IMR-90 (cell line): ENCODE results near the gene GPR158. TPM values are rescaled to one million over a fixed set of nuclear protein-coding genes. Genes with fewer than 3 reads are reported as not detected.
"Not testable (repeated sequence)": the region's sequence is repeated elsewhere in the genome, so short reads cannot be mapped to it uniquely, and the experiment has no call there.

Experiments used
- ATAC-seq: fragments of 200-7000 bp; cut with Tn5 transposase; 2 replicates; pipeline ENCODE4 v1.9.1; 2020; ENCODE audit warnings: low read depth, mild to moderate bottlenecking, moderate library complexity
- BruUV-seq: library from RNA; stranded (reverse); fragments of 400-500 nt; replicated peaks from 2 replicates; lab custom pipeline; 2021; lab: Mats Ljungman, UMichigan
- CTCF ChIA-PET: fragments of 300-600 bp; formaldehyde crosslinking; extraction: SDS; loops from one replicate; lab custom pipeline; 2021; ENCODE audit warnings: antibody characterized with exemption; lab: Yijun Ruan, JAX
- POLR2A ChIA-PET: fragments of 300-600 bp; sonication (Branson Sonifier 250); formaldehyde crosslinking; loops from one replicate; lab custom pipeline; 2022; ENCODE audit warnings: antibody characterized with exemption; ENCODE audit not compliant: unreplicated experiment; lab: Charles Lee
- DNase-seq: peaks from one replicate; pipeline ENCODE4 v3.0.0; 2013
- H2AFZ ChIP-seq: replicated peaks from 2 replicates; pipeline ENCODE3; 2013; ENCODE audit warnings: low read length, mild to moderate bottlenecking; ENCODE audit not compliant: poor library complexity
- H2AK5ac ChIP-seq: 2 replicates; pipeline ENCODE4 v1.6.1; 2013; ENCODE audit warnings: low read depth, low read length, inconsistent platforms
- H2AK9ac ChIP-seq: replicated peaks from 2 replicates; pipeline ENCODE3; 2013; ENCODE audit warnings: mild to moderate bottlenecking, low read depth, low read length, moderate library complexity; ENCODE audit not compliant: poor library complexity
- H2BK120ac ChIP-seq: 2 replicates; pipeline ENCODE4 v1.6.1; 2013; ENCODE audit warnings: low read depth, low read length, inconsistent platforms
- H2BK15ac ChIP-seq: 3 replicates; pipeline ENCODE4 v1.6.1; 2013; ENCODE audit warnings: low read depth, low read length, inconsistent platforms
- H2BK20ac ChIP-seq: 2 replicates; pipeline ENCODE4 v1.6.1; 2013; ENCODE audit warnings: low read depth, mild to moderate bottlenecking, inconsistent platforms, low read length, moderate library complexity
- H2BK5ac ChIP-seq: 2 replicates; pipeline ENCODE4 v1.6.1; 2013; ENCODE audit warnings: mild to moderate bottlenecking, low read depth, low read length, inconsistent platforms; ENCODE audit not compliant: poor library complexity, severe bottlenecking
- H3K14ac ChIP-seq: replicated peaks from 2 replicates; pipeline ENCODE4 v1.6.1; 2013; ENCODE audit warnings: low read depth, low read length, inconsistent platforms
- H3K18ac ChIP-seq: 2 replicates; pipeline ENCODE4 v1.6.1; 2013; ENCODE audit warnings: low read depth, low read length, control low read depth
- H3K23ac ChIP-seq: 2 replicates; pipeline ENCODE4 v1.6.1; 2013; ENCODE audit warnings: low read depth, low read length, inconsistent platforms
- H3K27ac ChIP-seq: 2 replicates; pipeline ENCODE4 v1.5.1; 2013; ENCODE audit warnings: mild to moderate bottlenecking, control low read depth, low read length; ENCODE audit not compliant: insufficient read depth
- H3K27me3 ChIP-seq: 2 replicates; pipeline ENCODE4 v1.6.1; 2013; ENCODE audit warnings: low read length; ENCODE audit not compliant: control insufficient read depth, insufficient read depth
- H3K36me3 ChIP-seq: 2 replicates; pipeline ENCODE4 v1.6.1; 2013; ENCODE audit warnings: low read length, mixed read lengths; ENCODE audit not compliant: control insufficient read depth, insufficient read depth
- H3K4ac ChIP-seq: 2 replicates; pipeline ENCODE4 v1.6.1; 2013; ENCODE audit warnings: low read depth, low read length, inconsistent platforms
- H3K4me1 ChIP-seq: 2 replicates; pipeline ENCODE4 v1.6.1; 2013; ENCODE audit warnings: low read length, mixed read lengths; ENCODE audit not compliant: control insufficient read depth, insufficient read depth
- H3K4me2 ChIP-seq: 2 replicates; pipeline ENCODE4 v1.6.1; 2013; ENCODE audit warnings: low read depth, mild to moderate bottlenecking, control low read depth, low read length, moderate library complexity
- H3K4me3 ChIP-seq: 2 replicates; pipeline ENCODE4 v1.5.1; 2013; ENCODE audit warnings: low read depth, mild to moderate bottlenecking, control low read depth, low read length, moderate library complexity; ENCODE audit not compliant: insufficient read depth
- H3K56ac ChIP-seq: 2 replicates; pipeline ENCODE4 v1.6.1; 2013; ENCODE audit warnings: low read length, inconsistent platforms; ENCODE audit not compliant: insufficient read depth; ENCODE audit errors: extremely low read depth
- H3K79me1 ChIP-seq, 2 experiments: 2 replicates each; pipeline ENCODE4 v1.6.1; 2013; ENCODE audit warnings: low read length in 2 of 2, inconsistent platforms in 1 of 2, low read depth in 1 of 2
- H3K9ac ChIP-seq: 2 replicates; pipeline ENCODE4 v1.6.1; 2013; ENCODE audit warnings: low read depth, low read length, control low read depth
- H3K9me1 ChIP-seq: 2 replicates; pipeline ENCODE4 v1.6.1; 2013; ENCODE audit warnings: low read length, inconsistent platforms; ENCODE audit not compliant: insufficient read depth
- H3K9me3 ChIP-seq: 2 replicates; pipeline ENCODE4 v1.6.1; 2013; ENCODE audit warnings: low read length; ENCODE audit not compliant: control insufficient read depth, insufficient read depth
- H4K20me1 ChIP-seq: 2 replicates; pipeline ENCODE4 v1.6.1; 2013; ENCODE audit warnings: low read length, inconsistent platforms; ENCODE audit not compliant: insufficient read depth
- H4K5ac ChIP-seq: 2 replicates; pipeline ENCODE4 v1.6.1; 2013; ENCODE audit warnings: mild to moderate bottlenecking, low read depth, low read length, control low read depth
- H4K8ac ChIP-seq, 2 experiments: 2 replicates each; pipeline ENCODE4 v1.6.1; 2013; ENCODE audit warnings: low read depth in 2 of 2, low read length in 2 of 2, control low read depth in 1 of 2, inconsistent platforms in 1 of 2
- H4K91ac ChIP-seq: 2 replicates; pipeline ENCODE4 v1.6.1; 2013; ENCODE audit warnings: low read depth, low read length, inconsistent platforms; ENCODE audit not compliant: insufficient read depth
- WGBS, 2 experiments: methylation state at CpG; one replicate each; pipeline versions ENCODE4 v1.1.5 to v1.1.7; 2013; ENCODE audit warnings: missing lambda C conversion rate in 2 of 2; ENCODE audit not compliant: insufficient read length in 1 of 2; ENCODE audit errors: extremely low coverage in 2 of 2; 5-methylcytosine and 5-hydroxymethylcytosine counted together
- dilution Hi-C: fragments of 300-500 bp; cut with HindIII; formaldehyde crosslinking; loops from one replicate; pipeline ENCODE4 v1.14.3; 2018; ENCODE audit warnings: low sequenced_read_pairs; ENCODE audit not compliant: unreplicated experiment
- in situ Hi-C: fragments of 300-500 bp; cut with MboI; formaldehyde crosslinking; loops from 3 replicates; pipeline ENCODE4 v1.14.3; 2019; ENCODE audit warnings: low sequenced_read_pairs, inconsistent platforms, mixed read lengths
- intact Hi-C: fragments of 100-400 bp; cut with micrococcal nuclease; formaldehyde crosslinking; loops from 2 replicates; pipeline ENCODE4 v1.10.0; 2022
- polyA plus RNA-seq, 3 experiments: library from polyadenylated mRNA; depleted of rRNA; stranded (reverse); fragments of >200 nt; gene quantifications; 2 replicates each; pipeline ENCODE4 v1.2.3, GENCODE V29; 2012; ENCODE audit warnings: low replicate concordance in 1 of 3
- total RNA-seq: library from RNA; depleted of rRNA; stranded (reverse); fragments of >200 nt; gene quantifications from 2 replicates; pipeline ENCODE4 v1.2.3, GENCODE V29; 2012

The GPR158 gene
- total and polyA plus RNA-seq, 2 of the 4 experiments (the other 2 are of a cell fraction) = not detected

DNA sequence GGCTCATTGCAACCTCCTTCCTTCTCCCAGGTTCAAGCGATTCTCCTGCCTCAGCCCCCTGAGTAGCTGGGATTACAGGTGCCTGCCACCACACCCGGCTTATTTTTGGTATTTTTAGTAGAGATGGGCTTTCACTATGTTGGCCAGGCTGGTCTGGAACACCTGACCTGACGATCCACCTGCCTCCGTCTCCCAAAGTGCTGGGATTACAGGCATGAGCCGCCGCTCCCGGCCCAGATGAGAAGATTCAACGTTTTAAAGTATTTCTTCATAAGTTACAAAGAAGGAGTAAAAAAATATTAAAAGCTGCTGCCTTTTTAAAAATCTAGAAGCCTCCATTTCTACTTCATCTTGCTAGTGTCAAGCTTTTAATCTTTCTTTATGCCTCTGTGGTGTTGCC is 208.1 kb downstream of the GPR158 start:
- H3K4me3 ChIP-seq, H2AK5ac ChIP-seq, BruUV-seq, H3K27me3 ChIP-seq, in situ Hi-C loops, H2BK5ac ChIP-seq, intact Hi-C loops, H3K9me3 ChIP-seq, H3K27ac ChIP-seq, H3K36me3 ChIP-seq, H3K4ac ChIP-seq, H3K23ac ChIP-seq, dilution Hi-C loops, H3K18ac ChIP-seq, H4K8ac ChIP-seq, DNase-seq, H2BK120ac ChIP-seq, CTCF ChIA-PET, H4K91ac ChIP-seq, H3K56ac ChIP-seq, POLR2A ChIA-PET, H2BK15ac ChIP-seq, H4K20me1 ChIP-seq, H2AK9ac ChIP-seq, H2BK20ac ChIP-seq, H3K9ac ChIP-seq, H3K9me1 ChIP-seq, H3K79me1 ChIP-seq, ATAC-seq, H4K5ac ChIP-seq, H3K4me2 ChIP-seq, H2AFZ ChIP-seq, H3K14ac ChIP-seq, H3K4me1 ChIP-seq: not testable (repeated sequence)
- WGBS, 2 experiments = no CpG with 5 or more reads among the region's 8 CpGs
